DOHH2 (cell line): ENCODE measurements around the gene THG1L.

ENCODE experiments used
- H3F3A ChIP-seq: fragments of 200-600 bp; sonication (generic), shearing (Covaris generic); 2 replicates; pipeline ENCODE4 v1.6.0; 2016; ENCODE audit warnings: antibody characterized with exemption, mild to moderate bottlenecking; ENCODE audit not compliant: control insufficient read depth, insufficient read depth
- H3K27ac ChIP-seq: fragments of 200-600 bp; sonication (generic); 2 replicates; pipeline ENCODE4 v1.5.1; 2014; ENCODE audit warnings: low read depth, mild to moderate bottlenecking, low read length, moderate library complexity
- H3K27me3 ChIP-seq: fragments of 200-600 bp; sonication (generic); 2 replicates; pipeline ENCODE4 v1.6.1; 2014; ENCODE audit warnings: mild to moderate bottlenecking, low read length, mixed read lengths; ENCODE audit not compliant: control insufficient read depth
- H3K36me3 ChIP-seq: fragments of 200-600 bp; sonication (generic); 2 replicates; pipeline ENCODE4 v1.6.1; 2014; ENCODE audit warnings: mild to moderate bottlenecking, low read length, moderate library complexity, mixed read lengths; ENCODE audit not compliant: control insufficient read depth
- H3K4me1 ChIP-seq: fragments of 200-600 bp; sonication (generic); 2 replicates; pipeline ENCODE4 v1.6.1; 2014; ENCODE audit warnings: mild to moderate bottlenecking, low read length, mixed read lengths; ENCODE audit not compliant: control insufficient read depth
- H3K4me2 ChIP-seq: fragments of 200-600 bp; sonication (generic); 2 replicates; pipeline ENCODE4 v1.6.0; 2014; ENCODE audit warnings: mild to moderate bottlenecking, low read length, moderate library complexity
- H3K4me3 ChIP-seq: fragments of 200-600 bp; sonication (generic); 2 replicates; pipeline ENCODE4 v1.5.1; 2014; ENCODE audit warnings: mild to moderate bottlenecking, low read length, mixed read lengths
- H3K79me2 ChIP-seq: fragments of 200-600 bp; sonication (generic); 2 replicates; pipeline ENCODE4 v1.6.1; 2014; ENCODE audit warnings: mild to moderate bottlenecking, low read length, mixed read lengths; ENCODE audit not compliant: control insufficient read depth
- H3K9me2 ChIP-seq: fragments of 200-600 bp; sonication (generic); replicated peaks from 2 replicates; pipeline ENCODE4 v1.6.1; 2014; ENCODE audit warnings: mild to moderate bottlenecking, low read length, mixed read lengths; ENCODE audit not compliant: control insufficient read depth
- H3K9me3 ChIP-seq: fragments of 200-600 bp; sonication (generic); 2 replicates; pipeline ENCODE4 v1.6.1; 2014; ENCODE audit warnings: antibody characterized with exemption, low read length, mixed read lengths; ENCODE audit not compliant: control insufficient read depth, insufficient read depth
- H4K20me1 ChIP-seq: fragments of 200-600 bp; sonication (generic); 2 replicates; pipeline ENCODE4 v1.6.0; 2014; ENCODE audit warnings: low read depth, mild to moderate bottlenecking, antibody characterized with exemption, low read length, moderate library complexity; ENCODE audit not compliant: control insufficient read depth, insufficient read depth
- EZH2phosphoT487 ChIP-seq: fragments of 200-600 bp; sonication (generic); IDR thresholded peaks from 2 replicates; pipeline ENCODE4 v1.6.1; 2017; ENCODE audit warnings: borderline replicate concordance, mild to moderate bottlenecking, antibody characterized with exemption, low read length, moderate library complexity, mixed read lengths
- TF ChIP-seq, protein P1 (sequence below): fragments of 200-600 bp; sonication (generic); IDR thresholded peaks from one replicate; pipeline ENCODE4 v1.5.1; 2014; ENCODE audit warnings: antibody characterized with exemption, mild to moderate bottlenecking, low read depth, low read length; ENCODE audit not compliant: poor library complexity, severe bottlenecking

THG1L gene

DNA sequence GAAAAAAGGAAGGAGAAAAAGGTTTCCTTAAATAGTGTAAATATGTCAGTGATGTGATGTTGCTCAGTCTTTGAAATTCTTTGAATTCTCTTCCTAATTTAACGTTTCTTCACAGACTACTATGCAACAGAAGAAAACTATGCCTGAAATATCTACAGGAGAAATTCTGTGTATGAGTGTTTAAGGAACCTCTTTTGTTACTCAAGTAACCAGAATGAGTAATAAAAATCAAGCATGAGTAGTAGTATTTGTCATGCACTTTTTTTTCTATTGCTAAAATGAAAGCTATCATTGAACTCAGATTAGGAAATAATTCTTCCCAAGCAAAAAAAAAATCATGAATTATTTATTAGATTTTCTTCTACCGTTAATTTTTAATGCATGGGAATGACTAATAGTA is 20.3 kb upstream of the THG1L start:
- Histone ChIP-seq H3K4me1 (peaks cover 5% of the 10 kb centered on the region; the same call in 1 of the 2 replicates), H3K4me3 (no peak overlapping the region), H4K20me1 (no peaks in the 10 kb centered on the region), H3K27me3 (no peaks in the 10 kb centered on the region), H3K79me2 (no peaks in the 10 kb centered on the region), H3K9me3 (no peaks in the 10 kb centered on the region), H3K9me2 (no peaks in the 10 kb centered on the region), H3K4me2 (no peak overlapping the region), H3K27ac (no peak overlapping the region), H3K36me3 (no peaks in the 10 kb centered on the region), H3F3A (no peaks in the 10 kb centered on the region)
- no peak for TF ChIP-seq EZH2phosphoT487
- TF ChIP-seq, protein P1, sequence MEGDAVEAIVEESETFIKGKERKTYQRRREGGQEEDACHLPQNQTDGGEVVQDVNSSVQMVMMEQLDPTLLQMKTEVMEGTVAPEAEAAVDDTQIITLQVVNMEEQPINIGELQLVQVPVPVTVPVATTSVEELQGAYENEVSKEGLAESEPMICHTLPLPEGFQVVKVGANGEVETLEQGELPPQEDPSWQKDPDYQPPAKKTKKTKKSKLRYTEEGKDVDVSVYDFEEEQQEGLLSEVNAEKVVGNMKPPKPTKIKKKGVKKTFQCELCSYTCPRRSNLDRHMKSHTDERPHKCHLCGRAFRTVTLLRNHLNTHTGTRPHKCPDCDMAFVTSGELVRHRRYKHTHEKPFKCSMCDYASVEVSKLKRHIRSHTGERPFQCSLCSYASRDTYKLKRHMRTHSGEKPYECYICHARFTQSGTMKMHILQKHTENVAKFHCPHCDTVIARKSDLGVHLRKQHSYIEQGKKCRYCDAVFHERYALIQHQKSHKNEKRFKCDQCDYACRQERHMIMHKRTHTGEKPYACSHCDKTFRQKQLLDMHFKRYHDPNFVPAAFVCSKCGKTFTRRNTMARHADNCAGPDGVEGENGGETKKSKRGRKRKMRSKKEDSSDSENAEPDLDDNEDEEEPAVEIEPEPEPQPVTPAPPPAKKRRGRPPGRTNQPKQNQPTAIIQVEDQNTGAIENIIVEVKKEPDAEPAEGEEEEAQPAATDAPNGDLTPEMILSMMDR, result no peak

DNA sequence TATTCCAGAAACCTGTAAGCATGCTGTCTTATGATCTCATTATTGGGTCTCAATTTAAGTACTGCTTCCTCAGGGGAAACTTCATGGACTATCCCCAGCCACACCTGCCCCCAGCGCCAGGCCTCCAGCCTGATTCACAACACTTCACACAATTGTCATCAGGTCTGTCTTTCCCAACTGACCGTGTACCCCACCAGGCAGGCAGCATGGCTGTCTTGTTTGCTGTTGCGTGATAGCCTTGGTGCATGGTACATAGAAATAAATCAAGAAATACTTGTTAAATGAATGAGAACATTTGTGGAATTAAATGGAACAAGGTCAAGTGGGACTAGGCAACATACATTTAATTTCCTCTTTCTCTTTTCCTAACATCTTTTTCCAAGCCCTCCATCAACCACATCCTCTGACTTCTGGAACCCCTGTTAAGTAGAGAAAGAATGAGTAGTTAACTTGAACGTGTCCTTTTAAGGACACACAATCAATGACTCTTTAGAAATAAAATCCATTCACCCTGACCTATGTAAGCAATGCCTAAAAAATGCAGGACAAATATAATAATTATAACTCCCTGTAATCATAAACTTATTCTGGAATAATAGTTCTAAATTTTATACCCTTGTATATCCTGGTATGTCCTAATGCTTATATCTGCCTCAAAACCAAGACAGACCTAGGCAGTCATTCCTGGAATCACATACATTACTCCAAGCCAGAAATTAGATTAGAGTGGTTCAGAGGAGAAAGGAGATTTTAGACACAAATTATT is 17.2 kb upstream of the THG1L start:
- Histone ChIP-seq H4K20me1 (no peaks in the 10 kb centered on the region), H3K79me2 (no peaks in the 10 kb centered on the region), H3K9me2 (no peaks in the 10 kb centered on the region), H3K36me3 (no peaks in the 10 kb centered on the region), H3K4me2 (no peak overlapping the region), H3K9me3 (no peaks in the 10 kb centered on the region), H3K4me3 (no peak overlapping the region), H3K4me1 (peaks cover 25% of the 10 kb centered on the region), H3F3A (no peaks in the 10 kb centered on the region), H3K27me3 (no peaks in the 10 kb centered on the region), H3K27ac (no peak overlapping the region)
- TF ChIP-seq, protein P1, result no peak
- no peak for TF ChIP-seq EZH2phosphoT487

DNA sequence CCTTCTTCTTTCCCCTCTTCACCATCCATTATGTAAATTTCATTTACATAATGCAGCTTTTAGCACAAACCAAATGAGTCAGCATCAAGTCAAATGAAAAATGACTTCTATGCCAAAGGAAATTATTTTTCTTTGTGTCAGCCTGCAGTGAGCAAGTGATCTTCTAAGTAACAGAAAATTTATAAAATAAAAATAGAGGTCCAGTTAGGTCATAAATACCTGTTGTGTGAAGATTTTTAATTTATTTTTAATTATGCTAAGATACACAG is 16.7 kb upstream of the THG1L start:
- no peak overlapping the region for H3K4me2 ChIP-seq
- H3K9me3 ChIP-seq, result no peaks in the 10 kb centered on the region
- no peaks in the 10 kb centered on the region for H3K9me2 ChIP-seq
- no peak for TF ChIP-seq EZH2phosphoT487
- TF ChIP-seq, protein P1, result no peak
- no peaks in the 10 kb centered on the region for H3K36me3 ChIP-seq
- H4K20me1 ChIP-seq, result no peaks in the 10 kb centered on the region
- H3K27me3 ChIP-seq, result no peaks in the 10 kb centered on the region
- H3F3A ChIP-seq, result no peaks in the 10 kb centered on the region
- H3K79me2 ChIP-seq, result no peaks in the 10 kb centered on the region
- H3K4me3 ChIP-seq, result no peak overlapping the region
- H3K4me1 ChIP-seq, result peaks cover 28% of the 10 kb centered on the region
- no peak overlapping the region for H3K27ac ChIP-seq
